ENCODE measurements around the gene SOX12.
"Not testable (repeated sequence)": the region's sequence is repeated elsewhere in the genome, so short reads cannot be mapped to it uniquely, and the experiment has no call there.

Gene SOX12

DNA sequence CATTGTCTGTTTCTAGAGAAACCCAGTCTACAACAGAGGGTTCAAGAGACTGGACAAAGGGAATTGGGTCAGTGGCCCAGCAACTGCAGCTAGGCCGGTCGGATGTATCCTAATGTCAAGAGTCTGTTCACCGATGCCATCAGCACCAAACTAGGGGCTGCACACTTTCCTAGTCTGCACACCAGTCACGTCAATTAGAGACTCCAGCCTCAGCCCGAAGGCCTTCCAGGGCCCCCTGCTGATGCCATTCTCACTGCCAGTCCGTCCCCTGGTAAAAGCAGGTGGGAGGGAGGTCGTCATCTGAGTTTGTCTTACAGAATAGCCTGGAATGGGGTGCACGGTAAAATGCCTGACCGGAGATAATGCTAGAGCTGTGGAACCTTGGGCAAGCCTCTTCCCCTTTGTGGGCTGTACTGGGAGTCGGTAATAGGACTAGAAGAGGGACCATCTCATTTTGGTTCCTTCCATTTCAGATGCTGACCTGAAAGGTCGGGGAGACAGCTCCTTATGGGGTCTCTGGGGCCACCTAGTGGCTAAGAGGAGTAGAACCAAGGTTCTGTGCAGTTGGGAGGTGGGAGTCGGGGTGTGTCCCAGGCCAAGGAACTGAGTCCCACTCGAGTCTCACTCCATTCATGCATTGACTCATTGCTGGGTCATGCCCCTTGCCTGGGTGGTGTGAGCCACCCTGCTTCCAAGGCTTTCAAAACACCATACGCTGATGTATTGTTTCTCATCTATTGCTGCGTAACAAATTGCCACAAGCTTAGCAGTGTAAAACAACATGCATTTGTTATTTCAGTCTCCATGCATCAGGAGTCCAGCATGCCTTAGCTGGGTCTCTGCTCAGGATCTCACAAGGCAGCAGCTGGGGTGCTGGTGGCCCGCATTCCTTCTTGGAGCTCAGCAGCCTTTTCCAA, 5.1 kb downstream of the SOX12 start:
- Histone ChIP-seq H3K27ac (ENCODE audit: low read length) (no peak overlapping the region), H3K4me3 (ENCODE audit: low read length) (no peak overlapping the region)

GRCh38 chr20:334578-334977, 9.2 kb downstream of the SOX12 start:
- Histone ChIP-seq H3K27me3 (replicated peaks; ENCODE audit: insufficient read depth, low read length) (no peaks in the 10 kb centered on the region), H3K4me1 (ENCODE audit: low read length) (no peaks in the 10 kb centered on the region; the same call in 1 of the 2 replicates), H3K79me2 (ENCODE audit: low read length) (no peaks in the 10 kb centered on the region), H3K9me2 (replicated peaks; ENCODE audit: insufficient read depth, low read length) (no peaks in the 10 kb centered on the region), H2AFZ (ENCODE audit: low read length) (no peak overlapping the region), H3F3A (ENCODE audit: insufficient read depth, low read length) (0 out of 2 replicates have a peak, but pooled peaks cover under 1% of the 10 kb centered on the region), H3K27ac (ENCODE audit: low read length) (no peak overlapping the region), H3K4me2 (ENCODE audit: low read depth, low read length) (no peak overlapping the region), H3K9ac (ENCODE audit: low read length) (no peak overlapping the region), H3K4me3 (ENCODE audit: low read length) (no peak overlapping the region), H3K36me3 (replicated peaks; ENCODE audit: insufficient read depth, low read length) (no peaks in the 10 kb centered on the region), H4K20me1 (ENCODE audit: insufficient read depth, low read length) (no peaks in the 10 kb centered on the region), H3K9me3 (replicated peaks; ENCODE audit: insufficient read depth, low read length) (no peaks in the 10 kb centered on the region)
- TF ChIP-seq EZH2phosphoT487 (IDR thresholded peaks at IDR 0.05; ENCODE audit: low read length) = no peak
- no peak for TF ChIP-seq EZH2 (optimal IDR thresholded peaks at IDR 0.05; ENCODE audit: low read depth, low read length)
- TF ChIP-seq CTCF (IDR thresholded peaks at IDR 0.05; ENCODE audit: low read length) = no peak
- no peak for DNase-seq

More for the DNA sequence above, 5.1 kb downstream of the SOX12 start:
- no peaks in the 10 kb centered on the region for H3K9me3 ChIP-seq (replicated peaks; ENCODE audit: insufficient read depth, low read length)
- H3K4me2 ChIP-seq (ENCODE audit: low read depth, low read length) = no peak overlapping the region
- H3K9me2 ChIP-seq (replicated peaks; ENCODE audit: insufficient read depth, low read length) = no peaks in the 10 kb centered on the region
- H3K9ac ChIP-seq (ENCODE audit: low read length) = no peak overlapping the region
- H3K79me2 ChIP-seq (ENCODE audit: low read length) = peaks cover 10% of the 10 kb centered on the region; the same call in 1 of the 2 replicates
- TF ChIP-seq EZH2 (optimal IDR thresholded peaks at IDR 0.05; ENCODE audit: low read depth, low read length) (no peak), CTCF (IDR thresholded peaks at IDR 0.05; ENCODE audit: low read length) (peak; percentile 87), EZH2phosphoT487 (IDR thresholded peaks at IDR 0.05; ENCODE audit: low read length) (no peak)
- H3K36me3 ChIP-seq (replicated peaks; ENCODE audit: insufficient read depth, low read length) = no peaks in the 10 kb centered on the region
- no peaks in the 10 kb centered on the region for H4K20me1 ChIP-seq (ENCODE audit: insufficient read depth, low read length)
- DNase-seq = peak; percentile 68
- H3F3A ChIP-seq (ENCODE audit: insufficient read depth, low read length) = peaks cover 11% of the 10 kb centered on the region; the same call in 1 of the 2 replicates
- no peaks in the 10 kb centered on the region for H3K27me3 ChIP-seq (replicated peaks; ENCODE audit: insufficient read depth, low read length)
- no peaks in the 10 kb centered on the region; the same call in 1 of the 2 replicates for H3K4me1 ChIP-seq (ENCODE audit: low read length)
- no peak overlapping the region for H2AFZ ChIP-seq (ENCODE audit: low read length)

DNA sequence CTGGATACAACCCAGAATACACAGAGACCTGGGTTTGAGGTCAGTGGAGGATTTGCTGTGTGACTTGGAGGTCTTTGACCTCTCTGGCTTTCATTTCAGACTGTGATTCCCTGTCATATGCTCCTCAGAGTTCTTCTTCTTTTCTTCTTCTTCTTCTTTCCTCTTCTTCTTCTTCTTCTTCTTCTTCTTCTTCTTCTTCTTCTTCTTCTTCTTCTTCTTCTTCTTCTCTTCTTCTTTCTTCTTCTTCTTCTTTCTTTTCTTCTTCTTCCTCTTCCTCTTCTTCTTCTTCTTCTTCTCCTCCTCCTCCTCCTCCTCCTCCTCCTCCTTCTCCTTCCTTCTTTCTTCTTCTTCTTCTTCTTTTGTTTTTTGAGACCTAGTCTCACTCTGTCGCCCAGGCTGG, 10.7 kb downstream of the SOX12 start:
- not testable (repeated sequence) for DNase-seq; H3K4me2 ChIP-seq (ENCODE audit: low read depth, low read length); H3K9ac ChIP-seq (ENCODE audit: low read length); H2AFZ ChIP-seq (ENCODE audit: low read length); H3K36me3 ChIP-seq (replicated peaks; ENCODE audit: insufficient read depth, low read length); H3K4me1 ChIP-seq (ENCODE audit: low read length); H3K27me3 ChIP-seq (replicated peaks; ENCODE audit: insufficient read depth, low read length); H3K4me3 ChIP-seq (ENCODE audit: low read length); H3K79me2 ChIP-seq (ENCODE audit: low read length); H4K20me1 ChIP-seq (ENCODE audit: insufficient read depth, low read length); H3K9me2 ChIP-seq (replicated peaks; ENCODE audit: insufficient read depth, low read length); H3K9me3 ChIP-seq (replicated peaks; ENCODE audit: insufficient read depth, low read length); H3F3A ChIP-seq (ENCODE audit: insufficient read depth, low read length); H3K27ac ChIP-seq (ENCODE audit: low read length)

GRCh38 chr20:341682-342081, 16.3 kb downstream of the SOX12 start:
- no peak overlapping the region for H3K9ac ChIP-seq (ENCODE audit: low read length)

More at GRCh38 chr20:341682-342081, 16.3 kb downstream of the SOX12 start:
- no peaks in the 10 kb centered on the region for H3K4me1 ChIP-seq (ENCODE audit: low read length)
- no peaks in the 10 kb centered on the region for H3K9me3 ChIP-seq (replicated peaks; ENCODE audit: insufficient read depth, low read length)
- no peak for DNase-seq
- no peak overlapping the region for H2AFZ ChIP-seq (ENCODE audit: low read length)
- no peaks in the 10 kb centered on the region for H4K20me1 ChIP-seq (ENCODE audit: insufficient read depth, low read length)
- H3K4me3 ChIP-seq (ENCODE audit: low read length) = no peak overlapping the region
- H3K27me3 ChIP-seq (replicated peaks; ENCODE audit: insufficient read depth, low read length) = no peaks in the 10 kb centered on the region
- no peak for TF ChIP-seq CTCF (IDR thresholded peaks at IDR 0.05; ENCODE audit: low read length)
- no peak for TF ChIP-seq EZH2phosphoT487 (IDR thresholded peaks at IDR 0.05; ENCODE audit: low read length)
- TF ChIP-seq EZH2 (optimal IDR thresholded peaks at IDR 0.05; ENCODE audit: low read depth, low read length) = no peak
- no peak overlapping the region for H3K27ac ChIP-seq (ENCODE audit: low read length)
- no peak overlapping the region for H3K4me2 ChIP-seq (ENCODE audit: low read depth, low read length)
- no peaks in the 10 kb centered on the region for H3K79me2 ChIP-seq (ENCODE audit: low read length)
- no peaks in the 10 kb centered on the region for H3K36me3 ChIP-seq (replicated peaks; ENCODE audit: insufficient read depth, low read length)
- H3K9me2 ChIP-seq (replicated peaks; ENCODE audit: insufficient read depth, low read length) = no peaks in the 10 kb centered on the region
- H3F3A ChIP-seq (ENCODE audit: insufficient read depth, low read length) = 0 out of 2 replicates have a peak, but pooled peaks cover 3% of the 10 kb centered on the region

Data from MM.1S (cell line).